Stimulated activated CD4-positive, alpha-beta T cell treated with anti-CD3 and anti-CD28 coated beads, Interleukin-12 subunit alpha, Interleukin-12 subunit beta, amount 100 ng/mL, for 4 hours (primary cell): Measurements from ENCODE around the gene UGGT2.
"Not testable (repeated sequence)": the region's sequence is repeated elsewhere in the genome, so short reads cannot be mapped to it uniquely, and the experiment has no call there.

ENCODE experiments used
- DNase-seq: peaks from one replicate; pipeline ENCODE4 v3.0.0-alpha.2; 2020

UGGT2 gene

GRCh38 chr13:95970878-95971277 lies 82.3 kb downstream of the UGGT2 start:
- DNase-seq, result no peak

DNA sequence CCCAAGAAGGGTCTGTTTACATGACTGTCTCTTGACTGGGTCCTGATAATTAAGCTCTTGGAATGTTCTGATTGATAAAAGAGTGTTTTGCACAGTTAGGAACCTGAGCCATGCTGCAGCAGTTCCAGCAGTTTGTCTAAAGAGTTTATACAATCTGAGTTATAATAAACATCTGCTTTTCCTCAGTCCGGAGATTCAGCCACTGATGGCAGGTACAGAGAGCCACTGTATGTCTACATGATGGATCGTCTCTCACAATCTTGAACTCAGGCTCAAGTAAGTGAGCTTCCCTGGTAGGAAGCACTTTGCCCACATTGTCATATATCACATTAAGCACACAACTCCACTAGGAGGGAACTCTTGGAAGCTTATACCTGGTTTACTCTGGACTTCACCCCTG lies 84.3 kb downstream of the UGGT2 start:
- no peak for DNase-seq

- DNase-seq, result no peak
Observed at GRCh38 chr13:95957331-95957730, 95.9 kb downstream of the UGGT2 start.

GRCh38 chr13:95956589-95957148 lies 96.5 kb downstream of the UGGT2 start:
- DNase-seq, result no peak

DNA sequence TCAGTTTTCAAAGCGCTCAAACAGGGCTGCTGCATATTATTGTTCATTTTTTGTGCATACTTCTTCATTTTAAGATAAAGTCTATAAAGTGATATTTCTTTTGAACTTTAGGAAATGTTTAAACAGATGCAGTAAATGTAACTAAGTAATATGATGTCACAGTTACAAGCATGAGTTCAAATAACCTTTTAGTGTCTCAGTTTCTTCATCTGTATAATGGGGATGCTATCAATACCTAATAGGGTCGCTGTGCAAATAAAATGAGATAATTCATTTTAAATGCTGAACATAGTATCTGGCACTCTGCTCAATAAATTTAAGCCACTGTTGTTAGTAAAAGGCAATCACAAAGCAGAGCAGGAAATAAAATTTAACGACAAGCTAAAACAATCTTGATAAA lies 97.5 kb downstream of the UGGT2 start:
- no peak for DNase-seq

DNA sequence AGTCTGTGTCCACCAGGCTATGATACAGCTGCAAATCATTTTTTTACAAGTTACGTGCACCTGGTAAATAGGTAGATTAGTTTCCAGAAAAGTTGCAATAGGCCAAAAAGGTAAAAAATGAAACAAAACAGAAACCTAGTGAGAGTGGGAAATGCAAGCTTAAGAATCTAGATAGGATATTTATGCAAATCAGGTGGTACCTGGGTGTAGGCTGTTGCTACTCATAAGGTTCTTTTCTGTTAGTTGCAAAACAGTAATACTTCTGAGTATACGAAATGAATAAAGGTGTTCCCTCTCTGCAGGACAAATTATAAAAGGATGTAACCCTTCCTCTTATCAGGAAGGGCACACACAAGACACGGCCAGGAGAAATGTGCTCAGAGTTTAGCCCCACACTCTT lies 97.9 kb downstream of the UGGT2 start:
- DNase-seq, result no peak

DNA sequence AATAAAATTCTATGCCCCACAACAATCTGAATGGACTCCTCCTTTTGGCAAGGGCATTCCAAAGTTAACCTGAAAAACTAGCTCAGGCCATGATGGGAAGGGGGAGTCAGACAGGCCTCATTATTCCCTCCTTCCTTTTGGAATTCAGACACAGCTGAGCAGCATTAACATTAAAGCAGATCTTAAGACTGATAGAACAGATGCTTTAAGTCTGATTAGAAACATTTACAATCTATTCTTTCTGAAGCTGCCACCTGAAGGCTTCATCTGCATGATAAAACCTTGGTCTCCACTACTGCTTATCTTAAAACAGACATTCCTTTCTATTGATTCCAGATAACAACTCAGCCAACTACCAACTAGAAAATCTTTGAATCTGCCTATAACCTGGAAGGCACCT lies 98.9 kb downstream of the UGGT2 start:
- DNase-seq, result no peak

- DNase-seq, result no peak
Observed at GRCh38 chr13:95950103-95950502, 103.1 kb downstream of the UGGT2 start.

- DNase-seq, result no peak
Observed at GRCh38 chr13:95948656-95949055, 104.5 kb downstream of the UGGT2 start.

GRCh38 chr13:95937714-95938320 lies 115.4 kb downstream of the UGGT2 start:
- no peak for DNase-seq

DNA sequence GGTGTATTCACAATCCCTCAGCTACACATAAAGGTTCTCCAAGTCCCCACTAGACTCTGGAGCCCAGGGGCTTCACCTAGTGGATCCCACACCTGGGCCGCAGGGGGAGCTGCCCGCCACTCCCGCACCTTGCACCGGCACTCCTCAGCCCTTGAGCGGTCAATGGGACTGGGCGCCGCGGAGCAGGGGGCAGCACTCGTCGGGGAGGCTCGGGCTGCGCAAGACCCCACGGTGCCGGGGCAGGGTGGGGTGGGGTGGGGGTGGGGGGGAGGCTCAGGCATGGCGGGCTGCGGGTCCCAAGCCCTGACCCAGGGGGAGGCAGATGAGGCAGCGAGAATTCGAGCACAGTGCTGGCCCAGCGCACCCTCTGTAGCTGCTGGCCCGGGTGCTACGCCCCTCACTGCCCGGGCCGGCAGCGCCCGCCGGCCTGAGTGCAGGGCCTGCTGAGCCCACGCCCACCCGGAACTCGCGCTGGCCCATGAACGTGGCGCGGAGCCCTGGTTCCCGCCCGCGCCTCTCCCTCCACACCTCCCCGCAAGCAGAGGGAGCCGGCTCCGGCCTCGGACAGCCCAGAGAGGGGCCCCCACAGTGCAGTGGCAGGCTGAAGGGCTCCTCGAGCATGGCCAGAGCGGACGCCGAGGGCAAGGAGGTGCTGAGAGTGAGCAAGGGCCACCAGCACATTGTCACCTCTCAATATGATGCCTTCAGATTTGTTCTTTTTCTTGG lies 121.7 kb downstream of the UGGT2 start:
- DNase-seq, result no peak

DNA sequence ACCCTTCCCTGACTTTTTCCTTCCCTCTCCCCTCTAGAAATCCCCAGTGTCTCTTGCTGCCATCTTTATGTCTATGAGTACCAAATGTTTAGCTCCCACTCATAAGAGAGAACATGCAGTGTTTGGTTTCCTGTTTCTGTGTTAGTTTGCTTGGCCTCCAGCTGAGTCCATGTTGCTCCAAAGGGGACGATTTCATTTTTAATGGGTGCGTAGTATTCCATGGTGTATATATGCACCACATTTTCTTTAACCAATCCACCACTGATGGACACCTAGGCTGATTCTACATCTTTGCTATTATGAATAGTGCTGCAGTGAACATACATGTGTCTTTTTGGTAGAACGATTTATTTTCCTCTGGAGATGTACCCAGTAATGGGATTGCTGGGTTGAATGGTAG lies 123.8 kb downstream of the UGGT2 start:
- no peak for DNase-seq

DNA sequence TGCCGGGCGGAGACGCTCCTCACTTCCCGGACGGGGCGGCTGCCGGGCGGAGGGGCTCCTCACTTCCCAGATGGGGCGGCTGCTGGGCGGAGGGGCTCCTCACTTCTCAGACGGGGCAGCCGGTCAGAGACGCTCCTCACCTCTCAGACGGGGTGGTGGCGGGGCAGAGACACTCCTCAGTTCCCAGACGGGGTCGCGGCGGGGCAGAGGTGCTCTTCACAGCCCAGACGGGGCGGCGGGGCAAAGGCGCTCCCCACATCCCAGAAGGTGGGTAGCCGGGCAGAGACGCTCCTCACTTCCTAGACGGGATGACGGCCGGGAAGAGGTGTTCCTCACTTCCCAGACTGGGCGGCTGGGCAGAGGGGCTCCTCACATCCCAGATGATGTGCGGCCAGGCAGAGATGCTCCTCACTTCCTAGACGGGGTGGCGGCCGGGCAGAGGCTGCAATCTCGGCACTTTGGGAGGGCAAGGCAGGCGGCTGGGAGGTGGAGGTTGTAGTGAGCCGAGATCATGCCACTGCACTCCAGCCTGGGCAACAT lies 124.8 kb downstream of the UGGT2 start:
- not testable (repeated sequence) for DNase-seq

GRCh38 chr13:95926231-95926630 lies 127.0 kb downstream of the UGGT2 start:
- no peak for DNase-seq

DNA sequence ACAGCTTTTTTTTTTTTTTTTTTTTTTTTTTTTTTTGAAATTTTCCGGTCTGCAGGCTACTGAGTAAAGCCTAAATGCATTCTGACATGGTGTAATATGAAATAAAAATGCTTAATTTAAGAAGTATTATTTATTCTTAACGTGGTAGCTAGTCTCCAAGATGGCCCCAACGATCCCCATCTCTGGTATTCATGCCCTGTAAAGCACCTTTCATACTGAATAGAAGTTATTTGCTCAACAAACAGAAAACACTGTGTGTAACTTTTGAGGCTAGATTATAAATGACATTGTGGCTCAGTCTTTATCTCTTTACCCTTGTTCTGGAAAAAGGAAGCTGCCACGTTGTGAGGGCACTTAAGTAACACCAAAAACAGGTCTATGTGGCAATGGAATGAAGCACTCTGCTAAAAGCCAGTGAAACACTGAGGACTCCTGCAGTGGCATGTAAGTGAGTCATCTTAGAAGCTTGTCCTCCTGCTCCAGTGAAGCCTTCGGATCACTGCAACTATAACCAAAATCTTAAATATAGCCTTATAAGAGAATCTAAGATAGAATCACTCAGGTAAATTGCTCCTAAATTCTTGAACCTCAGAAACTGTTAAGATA lies 128.7 kb downstream of the UGGT2 start:
- no peak for DNase-seq

DNA sequence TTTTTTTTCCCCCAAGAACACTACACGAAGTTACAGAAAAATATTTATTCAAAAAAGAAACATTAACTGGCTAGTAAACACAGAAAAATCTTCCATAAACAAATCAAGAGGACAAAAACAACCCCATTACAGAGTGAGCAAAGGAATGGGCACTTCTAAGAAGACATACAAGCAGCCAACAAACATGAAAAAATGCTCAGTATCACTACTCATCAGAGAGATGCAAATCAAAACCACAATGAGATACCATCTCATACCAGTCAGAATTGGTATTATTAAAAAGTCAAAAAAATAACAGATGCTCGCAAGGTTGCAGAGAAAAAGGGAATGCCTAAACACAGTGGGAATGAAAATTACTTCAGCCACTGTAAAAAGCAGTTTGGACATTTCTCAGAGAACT lies 131.7 kb downstream of the UGGT2 start:
- DNase-seq, result no peak

- no peak for DNase-seq
Observed at GRCh38 chr13:95920485-95920884, 132.7 kb downstream of the UGGT2 start.

GRCh38 chr13:95918860-95919259 lies 134.3 kb downstream of the UGGT2 start:
- DNase-seq, result no peak

GRCh38 chr13:95914991-95915501 lies 138.2 kb downstream of the UGGT2 start:
- DNase-seq, result no peak

- DNase-seq, result no peak
Observed at GRCh38 chr13:95906999-95907398, 146.2 kb downstream of the UGGT2 start.

GRCh38 chr13:95903569-95903968 lies 149.6 kb downstream of the UGGT2 start:
- DNase-seq, result no peak

- DNase-seq, result no peak
Observed at GRCh38 chr13:95902741-95903140, 150.5 kb downstream of the UGGT2 start.

GRCh38 chr13:95898256-95898655 lies 154.9 kb downstream of the UGGT2 start:
- no peak for DNase-seq

GRCh38 chr13:95896301-95896700 lies 156.9 kb downstream of the UGGT2 start:
- no peak for DNase-seq
